Brain microvascular endothelial cell (primary cell): ENCODE data around the gene GFAP.

ENCODE experiments used
- DNase-seq: peaks from one replicate; pipeline ENCODE4 v3.0.0-alpha.2; 2020
- H3K27ac ChIP-seq: fragments of 250-450 bp; sonication (Bioruptor Pico); 2 replicates; pipeline ENCODE4 v1.5.1; 2020; ENCODE audit warnings: mild to moderate bottlenecking, moderate library complexity
- H3K27me3 ChIP-seq: fragments of 250-450 bp; sonication (Bioruptor Pico); replicated peaks from 2 replicates; pipeline ENCODE4 v1.5.1; 2020; ENCODE audit warnings: mild to moderate bottlenecking
- H3K36me3 ChIP-seq: fragments of 250-450 bp; sonication (Bioruptor Pico); replicated peaks from 2 replicates; pipeline ENCODE4 v1.5.1; 2020; ENCODE audit warnings: mild to moderate bottlenecking
- H3K4me3 ChIP-seq: 2 replicates; pipeline ENCODE4 v1.5.1; 2011; ENCODE audit warnings: low read depth, mild to moderate bottlenecking, control low read depth, low read length, moderate library complexity
- in situ Hi-C: cut with HindIII; loops from 2 replicates; pipeline ENCODE4 v1.10.0; 2017; ENCODE audit warnings: low sequenced_read_pairs, low pct_ligation_motif_present
- TF ChIP-seq, protein P1 (sequence below): IDR thresholded peaks from 2 replicates; pipeline ENCODE4 v1.5.1; 2011; ENCODE audit warnings: low read depth, mild to moderate bottlenecking, moderate library complexity, low read length, control low read depth, inconsistent platforms; ENCODE audit errors: missing control alignments

GFAP gene

DNA sequence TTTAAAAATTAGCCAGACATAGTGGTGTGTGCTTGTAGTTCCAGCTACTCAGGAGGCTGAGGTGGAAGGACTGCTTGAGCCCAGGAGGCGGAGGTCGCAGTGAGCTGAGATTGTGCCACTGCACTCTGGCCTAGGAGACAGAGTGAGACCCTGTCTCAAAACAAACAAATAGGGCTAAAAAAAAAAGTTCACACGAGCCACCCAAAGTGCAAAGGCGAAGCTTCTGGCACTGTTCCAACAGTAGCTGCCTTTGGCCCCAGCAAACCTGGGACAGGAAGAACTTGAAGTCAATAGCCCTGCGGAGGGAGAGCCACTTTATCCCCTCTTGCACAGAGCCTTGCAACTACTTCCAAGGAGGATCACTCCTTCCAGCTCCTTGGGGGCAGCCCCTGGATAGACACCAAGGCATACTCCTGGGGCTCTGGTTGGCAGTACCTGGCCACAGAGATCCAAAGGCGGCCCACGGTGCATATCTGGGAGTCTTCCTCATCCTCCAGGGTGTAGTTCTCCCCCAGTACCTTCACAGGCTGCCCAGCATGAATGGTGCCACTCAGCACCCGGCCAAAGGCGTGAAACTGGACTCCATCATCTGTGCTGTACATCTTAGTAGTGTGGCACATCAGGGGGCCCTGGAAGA lies 52.9 kb downstream of the GFAP start:
- TF ChIP-seq, protein P1, sequence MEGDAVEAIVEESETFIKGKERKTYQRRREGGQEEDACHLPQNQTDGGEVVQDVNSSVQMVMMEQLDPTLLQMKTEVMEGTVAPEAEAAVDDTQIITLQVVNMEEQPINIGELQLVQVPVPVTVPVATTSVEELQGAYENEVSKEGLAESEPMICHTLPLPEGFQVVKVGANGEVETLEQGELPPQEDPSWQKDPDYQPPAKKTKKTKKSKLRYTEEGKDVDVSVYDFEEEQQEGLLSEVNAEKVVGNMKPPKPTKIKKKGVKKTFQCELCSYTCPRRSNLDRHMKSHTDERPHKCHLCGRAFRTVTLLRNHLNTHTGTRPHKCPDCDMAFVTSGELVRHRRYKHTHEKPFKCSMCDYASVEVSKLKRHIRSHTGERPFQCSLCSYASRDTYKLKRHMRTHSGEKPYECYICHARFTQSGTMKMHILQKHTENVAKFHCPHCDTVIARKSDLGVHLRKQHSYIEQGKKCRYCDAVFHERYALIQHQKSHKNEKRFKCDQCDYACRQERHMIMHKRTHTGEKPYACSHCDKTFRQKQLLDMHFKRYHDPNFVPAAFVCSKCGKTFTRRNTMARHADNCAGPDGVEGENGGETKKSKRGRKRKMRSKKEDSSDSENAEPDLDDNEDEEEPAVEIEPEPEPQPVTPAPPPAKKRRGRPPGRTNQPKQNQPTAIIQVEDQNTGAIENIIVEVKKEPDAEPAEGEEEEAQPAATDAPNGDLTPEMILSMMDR, result no peak
- Histone ChIP-seq H3K4me3 (no peak overlapping the region), H3K27ac (no peak overlapping the region), H3K27me3 (no peaks in the 10 kb centered on the region), H3K36me3 (peaks cover 76% of the 10 kb centered on the region)
- in situ Hi-C loops, result no loop called here
- DNase-seq, result no peak

DNA sequence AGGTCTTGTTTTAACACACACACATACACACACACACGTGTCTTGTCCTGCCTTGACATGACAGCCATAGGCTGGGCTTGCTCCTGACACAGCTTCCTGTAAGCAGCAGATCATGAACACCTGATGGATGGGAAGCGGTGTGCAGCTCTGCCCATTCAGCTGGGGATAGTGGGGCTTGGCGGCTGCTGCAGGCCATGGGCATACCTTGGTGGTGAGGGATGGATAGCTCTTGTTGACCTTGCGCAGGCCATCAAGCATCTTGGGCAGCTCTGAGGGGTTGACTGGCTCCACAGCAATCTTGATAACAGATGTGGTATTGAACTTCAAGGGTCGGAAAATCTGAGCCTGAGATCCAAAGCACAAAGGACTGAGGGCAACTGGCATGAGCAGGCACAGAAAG lies 55.6 kb downstream of the GFAP start:
- H3K36me3 ChIP-seq, result peaks cover 79% of the 10 kb centered on the region
- no peak overlapping the region for H3K4me3 ChIP-seq
- no peak overlapping the region for H3K27ac ChIP-seq
- DNase-seq, result no peak
- no peaks in the 10 kb centered on the region for H3K27me3 ChIP-seq
- in situ Hi-C loops, result no loop called here
- TF ChIP-seq, protein P1, result no peak

- no peak for DNase-seq
- no peaks in the 10 kb centered on the region for H3K27me3 ChIP-seq
- peaks cover 75% of the 10 kb centered on the region for H3K36me3 ChIP-seq
- H3K4me3 ChIP-seq, result no peak overlapping the region
- H3K27ac ChIP-seq, result no peak overlapping the region
- in situ Hi-C loops, result no loop called here
- TF ChIP-seq, protein P1, result no peak
Observed at GRCh38 chr17:44854192-44854591, 61.1 kb downstream of the GFAP start.
